Measurements from ENCODE around the gene DNAJB2.

DNA sequence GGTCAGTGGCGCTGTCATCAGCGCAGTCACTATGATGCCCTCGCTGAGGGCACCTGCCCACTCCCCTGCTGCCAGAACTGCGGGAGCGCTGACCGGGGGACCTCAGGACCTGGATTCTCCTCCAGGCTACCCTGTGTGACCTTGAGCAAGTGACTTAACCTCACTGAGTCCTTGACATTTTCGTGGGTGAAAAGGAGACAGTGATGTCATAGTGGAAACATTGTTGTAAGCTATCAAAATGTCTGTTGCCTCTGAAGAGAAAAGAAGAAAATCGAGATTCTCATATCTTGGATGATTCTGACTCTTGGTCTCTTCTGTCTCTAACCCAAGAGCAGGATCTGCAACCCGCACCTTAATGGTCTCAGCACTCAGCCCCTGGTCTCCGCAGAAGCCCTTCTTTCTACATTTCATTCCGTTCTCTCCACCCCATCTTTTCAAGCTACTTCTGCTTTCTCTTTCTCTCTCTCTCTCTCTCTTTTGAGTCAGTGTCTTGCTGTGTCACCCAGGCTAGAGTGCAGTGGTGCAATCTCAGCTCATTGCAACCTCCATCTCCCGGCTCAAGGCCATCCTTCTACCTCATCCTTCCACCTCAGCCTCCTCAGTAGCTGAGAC is 24.5 kb upstream of the DNAJB2 start:
- TF ChIP-seq, protein P1, sequence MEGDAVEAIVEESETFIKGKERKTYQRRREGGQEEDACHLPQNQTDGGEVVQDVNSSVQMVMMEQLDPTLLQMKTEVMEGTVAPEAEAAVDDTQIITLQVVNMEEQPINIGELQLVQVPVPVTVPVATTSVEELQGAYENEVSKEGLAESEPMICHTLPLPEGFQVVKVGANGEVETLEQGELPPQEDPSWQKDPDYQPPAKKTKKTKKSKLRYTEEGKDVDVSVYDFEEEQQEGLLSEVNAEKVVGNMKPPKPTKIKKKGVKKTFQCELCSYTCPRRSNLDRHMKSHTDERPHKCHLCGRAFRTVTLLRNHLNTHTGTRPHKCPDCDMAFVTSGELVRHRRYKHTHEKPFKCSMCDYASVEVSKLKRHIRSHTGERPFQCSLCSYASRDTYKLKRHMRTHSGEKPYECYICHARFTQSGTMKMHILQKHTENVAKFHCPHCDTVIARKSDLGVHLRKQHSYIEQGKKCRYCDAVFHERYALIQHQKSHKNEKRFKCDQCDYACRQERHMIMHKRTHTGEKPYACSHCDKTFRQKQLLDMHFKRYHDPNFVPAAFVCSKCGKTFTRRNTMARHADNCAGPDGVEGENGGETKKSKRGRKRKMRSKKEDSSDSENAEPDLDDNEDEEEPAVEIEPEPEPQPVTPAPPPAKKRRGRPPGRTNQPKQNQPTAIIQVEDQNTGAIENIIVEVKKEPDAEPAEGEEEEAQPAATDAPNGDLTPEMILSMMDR (IDR thresholded peaks at IDR 0.05; ENCODE audit: poor library complexity), result no peak
- TF ChIP-seq EZH2phosphoT487 (IDR thresholded peaks at IDR 0.05; ENCODE audit: low read depth, severe bottlenecking, unreplicated experiment), result no peak

Measured in hepatocyte (in vitro differentiated cells).